Measurements from ENCODE around the gene FGD4.

DNA sequence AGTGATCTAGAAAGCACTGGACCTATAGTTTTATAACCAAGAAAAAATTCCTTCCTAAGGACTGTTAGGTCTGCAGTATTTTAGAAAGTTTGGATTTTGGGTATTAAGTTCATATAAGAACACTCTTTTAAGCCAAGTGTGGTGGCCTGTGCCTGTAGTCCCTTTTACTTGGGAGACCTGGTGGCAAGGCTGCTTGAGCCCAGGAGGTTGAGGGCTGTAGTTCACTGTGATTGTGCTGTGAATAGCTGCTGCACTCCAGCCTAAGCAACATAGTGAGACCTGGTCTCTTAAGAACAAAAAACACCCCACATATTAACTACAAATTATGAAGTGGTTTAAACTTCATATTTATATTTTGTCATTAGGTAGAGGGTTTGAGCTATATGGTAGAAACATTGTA lies 289.4 kb downstream of the FGD4 start:
- no peak for TF ChIP-seq EZH2 (IDR thresholded peaks at IDR 0.05)
- no peak for TF ChIP-seq POLR2AphosphoS5 (IDR thresholded peaks at IDR 0.05; ENCODE audit: borderline replicate concordance, low read depth, low read length)
- no peak for TF ChIP-seq FOXP2 (optimal IDR thresholded peaks at IDR 0.05; ENCODE audit: control extremely low read depth, extremely low read length, insufficient read depth)
